ENCODE results near the gene MYBPHL.

- TF ChIP-seq POLR2A (IDR thresholded peaks at IDR 0.05) (peak in 1 of 2 donors; percentile 28), CTCF (IDR thresholded peaks at IDR 0.05) (no peak), EP300 (IDR thresholded peaks at IDR 0.05) (peak in 1 of 2 donors; percentile 44)
Measured at GRCh38 chr1:109299558-109300343, 7.1 kb downstream of the MYBPHL start.
